NCI-H1694 treated with DMSO at 0.1 percent for 48 hours (cell line): ENCODE measurements around the gene SLC35E3.

Source experiments
- DNase-seq: peaks from one replicate; lab custom pipeline; 2025; lab: John Stamatoyannopoulos, UW

Gene SLC35E3

GRCh38 chr12:68771223-68771925 is 25.4 kb downstream of the SLC35E3 start:
- no peak for DNase-seq

DNA sequence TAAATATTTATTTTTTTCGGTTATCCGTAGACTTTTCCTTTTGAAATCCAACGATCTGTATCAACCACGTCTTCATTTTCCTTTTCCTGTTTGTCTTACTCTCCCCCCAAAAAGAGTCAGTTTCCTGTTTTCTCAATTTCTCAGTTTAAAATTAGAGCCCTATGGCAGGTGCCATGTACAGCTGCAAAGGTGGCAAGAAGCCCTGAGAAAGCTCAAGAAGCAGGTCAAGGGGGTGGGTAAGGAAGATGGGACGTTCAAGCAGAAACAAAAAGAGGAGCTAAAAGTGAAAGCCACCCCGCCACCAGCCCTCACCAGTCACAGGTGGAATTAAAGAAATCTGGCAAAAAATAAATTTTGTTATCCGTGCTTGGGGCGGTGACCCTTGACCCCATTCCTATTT is 26.7 kb downstream of the SLC35E3 start:
- no peak for DNase-seq

DNA sequence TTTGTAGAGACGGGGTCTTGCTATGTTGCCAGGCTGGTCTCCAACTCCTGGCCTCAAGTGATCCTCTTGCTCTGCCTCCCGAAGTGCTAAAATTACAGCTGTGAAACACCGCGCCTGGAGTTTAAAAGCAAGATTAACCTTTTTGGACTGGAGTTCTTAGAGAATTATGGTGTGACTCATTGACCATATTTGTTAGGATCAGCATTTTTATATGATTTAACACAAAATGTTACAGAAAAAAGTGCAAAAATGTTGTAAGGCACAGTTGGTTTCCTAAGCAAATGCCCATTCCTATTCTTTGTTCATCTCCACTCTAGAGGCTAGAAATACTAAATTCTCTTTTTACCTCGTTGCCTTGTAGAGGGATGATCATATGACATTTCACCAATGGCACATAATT is 27.6 kb downstream of the SLC35E3 start:
- DNase-seq, result no peak

GRCh38 chr12:68775121-68775630 is 29.2 kb downstream of the SLC35E3 start:
- DNase-seq, result no peak

DNA sequence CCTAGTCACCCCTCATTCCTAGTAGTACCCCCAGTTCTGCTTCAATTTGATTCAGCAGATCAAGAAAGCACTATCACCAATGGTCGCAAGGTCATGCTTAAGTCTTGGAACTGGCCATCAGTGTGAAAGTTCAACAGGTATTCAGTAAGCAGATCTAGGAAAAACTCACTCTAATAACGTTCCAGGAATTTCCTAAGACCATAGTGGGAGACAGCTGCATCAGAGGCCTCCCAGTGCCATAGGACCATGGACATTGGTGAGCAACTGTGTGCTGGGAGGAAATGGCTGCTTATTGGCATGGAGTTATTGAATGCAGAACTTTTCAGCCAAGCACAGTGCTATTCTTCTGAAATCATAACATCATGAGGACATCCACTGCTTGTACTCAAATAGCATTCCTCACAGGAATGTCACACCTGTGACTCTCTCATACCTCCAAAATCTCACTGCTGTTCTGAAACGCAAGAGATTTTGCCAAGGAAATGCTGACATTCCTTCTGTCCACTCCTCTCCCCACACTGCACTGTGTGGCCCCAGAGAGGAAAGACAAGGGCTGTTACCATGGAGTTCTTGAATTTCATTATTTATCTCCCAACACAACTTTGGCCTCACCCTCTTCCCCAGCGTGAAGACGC is 31.1 kb downstream of the SLC35E3 start:
- no peak for DNase-seq

- DNase-seq, result no peak
Measured at GRCh38 chr12:68779280-68779679, 33.3 kb downstream of the SLC35E3 start.

DNA sequence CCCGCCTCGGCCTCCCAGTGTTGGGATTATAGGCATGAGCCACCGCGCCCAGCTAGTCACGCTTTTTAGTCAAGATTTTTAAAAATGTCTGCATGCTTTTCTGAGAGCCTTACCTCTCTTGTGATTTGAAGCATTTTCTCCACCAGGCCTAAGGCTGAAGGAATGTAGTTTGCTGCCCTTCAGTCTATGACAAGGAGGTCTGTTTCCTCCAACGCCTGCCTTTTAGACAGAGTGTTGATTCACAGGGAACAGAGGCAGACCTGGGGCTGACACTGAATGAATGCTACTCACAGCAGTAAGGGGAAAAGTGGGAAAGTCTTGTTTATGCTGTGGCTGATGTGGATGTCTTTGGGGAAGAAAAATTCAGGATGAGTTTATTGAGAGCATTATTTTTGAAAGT is 34.8 kb downstream of the SLC35E3 start:
- no peak for DNase-seq

DNA sequence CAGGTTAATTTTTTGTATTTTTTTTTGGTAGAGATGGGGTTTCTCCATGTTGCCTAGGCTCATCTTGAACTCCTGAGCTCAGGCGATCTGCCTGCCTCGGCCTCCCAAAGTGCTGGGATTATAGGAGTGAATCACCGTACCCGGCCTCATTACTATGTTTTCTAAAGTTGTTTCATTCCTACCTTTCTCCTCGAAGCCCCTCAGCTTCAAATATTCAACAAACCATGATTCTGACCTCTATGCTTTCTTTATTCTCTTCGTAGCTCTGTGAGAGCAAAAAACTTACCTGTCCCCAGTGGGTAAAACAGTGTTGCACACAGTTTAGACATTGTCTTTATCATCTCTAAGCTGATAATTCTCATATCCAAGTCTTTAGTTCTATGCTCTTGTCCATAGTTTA is 35.8 kb downstream of the SLC35E3 start:
- no peak for DNase-seq

- no peak for DNase-seq
Measured at GRCh38 chr12:68784015-68784414, 38.0 kb downstream of the SLC35E3 start.

DNA sequence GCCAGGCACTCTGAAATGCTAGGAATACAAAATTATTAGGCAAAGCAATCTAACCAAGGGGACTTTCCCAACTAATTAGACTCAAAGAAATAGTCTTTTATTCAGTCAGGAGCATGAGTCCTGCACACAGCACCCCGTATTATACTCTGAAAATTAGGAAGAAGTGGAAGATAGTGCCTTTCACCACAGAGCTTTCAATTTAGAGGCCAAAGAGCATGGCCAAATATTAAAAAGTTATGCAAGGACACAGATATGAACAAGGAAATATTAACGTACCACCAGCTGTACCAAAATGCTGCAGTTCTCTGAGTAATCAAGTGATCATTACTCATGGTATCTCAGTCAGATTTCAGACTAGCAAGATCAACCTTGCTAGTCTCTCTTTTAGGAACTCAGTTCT is 39.4 kb downstream of the SLC35E3 start:
- DNase-seq, result no peak

DNA sequence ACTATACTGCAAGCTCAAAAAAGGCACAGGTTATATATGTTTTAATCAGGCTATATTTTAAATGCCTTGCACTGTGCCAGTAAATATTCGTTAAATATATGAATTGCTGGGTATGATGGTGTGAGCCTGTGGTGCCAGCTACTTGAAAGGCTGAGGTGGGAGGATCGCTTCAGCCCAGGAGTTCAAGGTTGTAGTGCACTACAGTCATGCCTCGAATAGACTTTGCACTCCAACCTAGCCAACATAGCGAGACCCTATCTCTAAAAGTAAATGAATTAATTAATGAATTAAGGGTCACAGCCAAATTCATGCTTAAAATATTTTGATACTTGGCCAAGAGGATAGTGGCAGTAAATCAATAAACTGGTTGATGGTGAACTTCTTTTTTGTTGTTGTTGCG is 39.8 kb downstream of the SLC35E3 start:
- no peak for DNase-seq

DNA sequence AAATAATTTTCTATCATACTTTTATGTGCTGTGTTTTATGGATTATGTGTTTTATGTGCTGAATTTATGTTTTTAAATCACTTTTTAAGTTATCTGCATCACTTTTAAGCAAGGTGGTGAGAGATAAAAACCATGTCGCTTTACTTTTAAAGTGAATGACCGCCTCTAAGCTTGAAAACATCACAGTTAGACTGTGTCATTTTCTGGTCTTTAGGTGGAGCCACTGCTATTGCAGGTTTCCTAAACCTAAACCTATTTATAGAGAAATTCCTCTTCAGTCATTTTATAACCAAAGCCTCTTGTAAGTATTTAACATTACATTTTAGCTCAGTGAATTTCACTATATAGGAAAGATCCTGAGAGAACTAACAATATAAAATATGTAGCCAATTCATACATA is 41.0 kb downstream of the SLC35E3 start:
- DNase-seq, result no peak

DNA sequence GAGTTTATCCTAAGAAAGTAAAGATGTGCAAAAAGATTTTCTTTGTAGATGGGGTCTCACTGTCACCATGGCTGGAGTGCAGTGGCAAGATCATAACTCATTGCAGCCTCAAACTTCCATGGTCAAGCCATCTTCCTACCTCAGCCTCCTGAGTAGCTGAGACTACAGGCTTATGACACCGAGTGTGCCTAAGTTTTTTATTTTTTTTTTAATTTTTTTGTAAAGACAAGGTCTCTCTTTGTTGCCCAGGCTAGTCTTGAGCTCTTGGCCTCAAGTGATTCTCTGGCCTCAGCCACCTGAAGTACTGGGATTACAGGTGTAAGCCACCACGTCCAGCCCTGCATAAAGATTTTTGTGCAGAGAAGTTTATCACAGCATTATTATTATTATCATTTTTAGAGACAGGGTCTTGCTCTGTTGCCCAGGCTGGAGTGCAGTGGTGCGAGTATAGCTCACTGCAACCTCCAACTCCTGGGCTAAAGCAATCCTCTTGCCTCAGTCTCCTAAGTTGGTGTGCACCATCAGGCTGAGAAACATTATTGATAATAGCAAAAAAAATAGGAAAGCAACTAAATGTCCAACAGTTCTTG is 42.7 kb downstream of the SLC35E3 start:
- DNase-seq, result no peak

GRCh38 chr12:68789144-68789878 is 43.3 kb downstream of the SLC35E3 start:
- DNase-seq, result no peak

- DNase-seq, result no peak
Measured at GRCh38 chr12:68790081-68790951, 44.3 kb downstream of the SLC35E3 start.

- no peak for DNase-seq
Measured at GRCh38 chr12:68790952-68791234, 44.9 kb downstream of the SLC35E3 start.

- DNase-seq, result no peak
Measured at GRCh38 chr12:68791897-68792481, 46.0 kb downstream of the SLC35E3 start.

GRCh38 chr12:68792952-68793351 is 47.0 kb downstream of the SLC35E3 start:
- no peak for DNase-seq

GRCh38 chr12:68793436-68793835 is 47.5 kb downstream of the SLC35E3 start:
- no peak for DNase-seq

DNA sequence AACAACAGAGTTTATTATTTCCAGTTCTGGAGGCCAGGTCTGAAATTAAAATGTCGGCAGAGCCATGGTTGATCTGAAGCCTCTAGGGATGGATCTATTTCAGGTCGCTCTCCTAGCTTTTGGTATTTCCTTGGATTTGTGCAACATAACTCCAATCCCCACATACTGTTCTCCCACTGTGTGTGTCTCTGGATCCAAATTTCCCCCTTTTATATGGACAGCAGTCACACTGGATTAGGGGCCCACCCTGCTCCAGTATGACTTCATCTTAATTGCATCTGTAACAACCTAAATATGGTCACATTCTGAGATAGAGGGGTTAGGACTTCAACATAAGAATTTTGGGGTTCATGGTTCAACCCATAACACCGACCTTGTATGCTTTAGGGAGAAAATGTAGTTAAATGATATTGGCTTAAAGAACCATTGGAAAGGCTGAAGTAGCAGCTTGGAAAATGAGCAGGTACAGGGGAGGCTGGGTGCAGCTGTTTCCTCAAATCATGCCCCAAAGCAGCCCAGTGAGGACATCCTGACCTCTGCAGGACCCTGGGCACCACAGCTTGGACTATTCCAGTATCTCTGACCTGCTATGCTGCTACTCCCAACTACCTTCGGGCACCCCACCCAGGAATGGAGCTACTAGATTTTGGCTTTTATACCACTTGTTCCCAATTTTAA is 48.1 kb downstream of the SLC35E3 start:
- no peak for DNase-seq

DNA sequence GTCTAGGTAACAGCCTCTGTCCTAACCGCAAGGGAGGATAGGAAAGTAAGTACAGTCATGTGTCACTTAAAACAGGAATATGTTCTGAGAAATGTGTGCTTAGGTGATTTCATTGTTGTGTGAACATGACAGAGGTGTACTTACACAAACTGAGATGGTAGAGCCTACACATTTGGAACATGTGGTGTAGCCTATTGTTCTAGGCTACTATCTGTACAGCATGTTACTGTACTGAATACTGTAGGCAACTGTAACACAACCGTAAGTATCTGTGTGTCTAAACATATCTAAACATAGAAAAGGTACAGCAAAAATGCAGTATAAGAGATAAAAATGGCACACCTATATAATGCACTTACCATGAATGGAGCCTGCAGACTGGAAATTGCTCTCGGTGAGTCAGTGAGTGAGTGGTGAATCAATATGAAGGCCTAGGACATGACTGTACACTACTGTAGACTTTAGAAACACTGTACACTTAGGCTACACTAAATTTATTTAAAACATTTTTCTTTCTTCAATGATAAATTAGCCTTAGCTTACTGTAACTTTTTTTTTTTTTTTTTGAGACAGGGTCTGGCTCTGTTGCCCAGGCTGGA is 48.8 kb downstream of the SLC35E3 start:
- DNase-seq, result no peak
